Ovary (tissue), 9 donors: Measurements from ENCODE around the gene NR3C2. TPM values are rescaled to one million over a fixed set of nuclear protein-coding genes. Genes with fewer than 3 reads are reported as not detected.

Source experiments
- DNase-seq, 5 donors: peaks; one replicate each; pipeline ENCODE4 v3.0.0-alpha.2; 2019 to 2020
- H3K27ac ChIP-seq, 2 donors: fragments of 200-600 bp; one replicate each; pipeline versions ENCODE4 v1.5.1 to v1.8.0; 2019 to 2022
- H3K27me3 ChIP-seq: fragments of 200-600 bp; one replicate; pipeline ENCODE4 v1.8.0; 2022
- H3K36me3 ChIP-seq: fragments of 200-600 bp; sonication (generic); one replicate; pipeline ENCODE4 v1.5.1; 2019
- H3K4me1 ChIP-seq: one replicate; pipeline ENCODE4 v1.8.1; 2013; ENCODE audit warnings: mild to moderate bottlenecking, moderate library complexity; ENCODE audit not compliant: insufficient read depth
- H3K4me3 ChIP-seq: fragments of 200-600 bp; sonication (generic); one replicate; pipeline ENCODE4 v1.5.1; 2017
- H3K9me3 ChIP-seq, 2 donors: fragments of 200-600 bp in 1 of 2; sonication (generic) in 1 of 2; one replicate each; pipeline versions ENCODE4 v1.5.1 to v1.8.1; 2013 to 2019; ENCODE audit warnings: mild to moderate bottlenecking in 1 of 2, moderate library complexity in 1 of 2
- EP300 ChIP-seq: sonication (generic); formaldehyde crosslinking; IDR thresholded peaks from one replicate; pipeline ENCODE4 v1.6.1; 2017; ENCODE audit warnings: antibody characterized with exemption
- POLR2A ChIP-seq: fragments of 450-650 bp; IDR thresholded peaks from one replicate; pipeline ENCODE4 v1.6.1; 2017; ENCODE audit warnings: antibody characterized with exemption, mild to moderate bottlenecking, moderate library complexity
- WGBS, 3 donors: extraction: QIAGEN DNeasy Blood & Tissue Kit in 1 of 3; methylation state at CpG; one replicate each; pipeline versions ENCODE4 v1.1.5 to v1.1.7; 2013 to 2017; 5-methylcytosine and 5-hydroxymethylcytosine counted together
- intact Hi-C, 4 donors: fragments of 100-400 bp; cut with DNase I; formaldehyde crosslinking; loops; one replicate each; pipeline versions ENCODE4 v1.11.0 to v1.15.1; 2022 to 2023
- polyA plus RNA-seq, 2 donors: library from polyadenylated mRNA; stranded (reverse); fragments of 200-250 nt in 1 of 2; fragments of 350-450 nt in 1 of 2; fragmentation: Illumina TruSeq in 1 of 2; extraction: RNeasy Lipid Tissue Mini Kit (QIAGEN cat#74804) in 1 of 2; gene quantifications; one replicate each; pipeline ENCODE4 v1.2.3, GENCODE V29; 2013 to 2014
- total RNA-seq, 7 donors: library from RNA; depleted of rRNA in 2 of 7; stranded (reverse); fragments of >200 nt in 2 of 7; fragmentation: NEBNext Ultra II Directional in 3 of 7; extraction: Animal tissue kit (Norgen Biotek cat#: 25700) in 3 of 7; gene quantifications; one replicate each; pipeline versions ENCODE4 v1.1.0 to v1.2.4, GENCODE V29; 2016 to 2023
- TF ChIP-seq, protein P1 (sequence below), 3 donors: fragments of 450-650 bp in 2 of 3; fragments of 200-600 bp in 1 of 3; IDR thresholded peaks; one replicate each; pipeline versions ENCODE4 v1.5.1 to v1.8.0; 2016 to 2022; ENCODE audit warnings: antibody characterized with exemption in 3 of 3, mild to moderate bottlenecking in 1 of 3
- donor health status: DM: no; HTN: no; CAD: no; lungs with moderate emphysema.
- donor health status: DM: no; HTN: no; CAD: no.
- donor health status: Bipolar disorder and iron deficiency.
- donor health status: DM: yes; HTN: yes; CAD: no.
- donor health status: DM: no; HTN: no; CAD: no.
- donor health status: DM: yes; HTN: yes; CAD: no.

Gene NR3C2
- total and polyA plus RNA-seq, 9 donors: 6.8 to 37.5 (median 22.9) TPM

DNA sequence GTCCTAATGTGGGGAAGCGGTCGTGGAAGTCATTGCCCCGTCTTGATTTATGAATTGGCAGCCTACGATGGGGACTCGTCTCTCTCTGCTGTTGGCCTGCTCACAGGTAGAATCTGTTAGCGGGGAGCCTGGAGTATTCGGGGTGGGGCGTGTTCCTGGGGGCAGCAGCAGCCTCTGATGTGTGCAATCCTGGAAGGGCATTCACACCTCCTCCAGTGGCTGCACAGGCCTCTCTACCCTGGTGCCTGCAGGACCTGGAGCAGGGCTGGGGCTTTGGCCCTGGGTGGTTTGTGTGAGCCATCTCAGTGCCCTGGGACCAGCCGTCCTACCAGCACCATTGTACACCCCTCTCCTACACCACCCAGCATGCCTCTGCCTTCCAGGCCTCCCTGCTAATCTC, 369.4 kb downstream of the NR3C2 start:
- no peak for DNase-seq
- peaks cover 11% of the 10 kb centered on the region for H3K4me1 ChIP-seq
- H3K27me3 ChIP-seq: no peaks in the 10 kb centered on the region
- intact Hi-C loops: no loop called here
- 94 to 95% (median 94%) methylated on average over 9 of the region's 9 CpGs for whole genome bisulfite sequencing, 3 donors
- no peak overlapping the region for H3K27ac ChIP-seq
- no peaks in the 10 kb centered on the region for H3K36me3 ChIP-seq
- no peak overlapping the region for H3K4me3 ChIP-seq
- H3K9me3 ChIP-seq: no peaks in the 10 kb centered on the region
- TF ChIP-seq EP300 (no peak), POLR2A (no peak)
- TF ChIP-seq, protein P1, sequence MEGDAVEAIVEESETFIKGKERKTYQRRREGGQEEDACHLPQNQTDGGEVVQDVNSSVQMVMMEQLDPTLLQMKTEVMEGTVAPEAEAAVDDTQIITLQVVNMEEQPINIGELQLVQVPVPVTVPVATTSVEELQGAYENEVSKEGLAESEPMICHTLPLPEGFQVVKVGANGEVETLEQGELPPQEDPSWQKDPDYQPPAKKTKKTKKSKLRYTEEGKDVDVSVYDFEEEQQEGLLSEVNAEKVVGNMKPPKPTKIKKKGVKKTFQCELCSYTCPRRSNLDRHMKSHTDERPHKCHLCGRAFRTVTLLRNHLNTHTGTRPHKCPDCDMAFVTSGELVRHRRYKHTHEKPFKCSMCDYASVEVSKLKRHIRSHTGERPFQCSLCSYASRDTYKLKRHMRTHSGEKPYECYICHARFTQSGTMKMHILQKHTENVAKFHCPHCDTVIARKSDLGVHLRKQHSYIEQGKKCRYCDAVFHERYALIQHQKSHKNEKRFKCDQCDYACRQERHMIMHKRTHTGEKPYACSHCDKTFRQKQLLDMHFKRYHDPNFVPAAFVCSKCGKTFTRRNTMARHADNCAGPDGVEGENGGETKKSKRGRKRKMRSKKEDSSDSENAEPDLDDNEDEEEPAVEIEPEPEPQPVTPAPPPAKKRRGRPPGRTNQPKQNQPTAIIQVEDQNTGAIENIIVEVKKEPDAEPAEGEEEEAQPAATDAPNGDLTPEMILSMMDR (IDR thresholded peaks at IDR 0.05): no peak

DNA sequence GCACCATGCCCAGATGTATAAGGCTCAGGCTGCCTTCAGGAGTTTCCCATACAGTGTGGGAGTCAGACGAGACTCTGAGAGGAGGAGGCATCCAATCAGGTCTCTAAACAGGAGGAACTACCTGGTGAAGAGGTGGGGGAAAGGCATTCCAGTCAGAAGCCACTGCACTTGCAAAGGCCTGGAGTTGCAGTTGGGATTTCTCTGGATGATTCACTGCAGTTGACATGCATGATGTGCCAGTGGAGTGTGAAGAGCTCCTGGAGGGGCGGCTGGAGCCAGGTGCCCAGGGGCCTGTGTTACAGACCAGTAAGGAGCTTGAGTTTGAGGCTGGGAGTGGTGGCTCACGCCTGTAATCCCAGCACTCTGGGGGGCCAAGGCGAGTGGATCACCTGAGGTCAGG, 371.2 kb downstream of the NR3C2 start:
- DNase-seq: no peak
- Histone ChIP-seq H3K4me3 (no peak overlapping the region), H3K36me3 (no peaks in the 10 kb centered on the region), H3K27me3 (no peaks in the 10 kb centered on the region), H3K9me3 (no peaks in the 10 kb centered on the region), H3K27ac (no peak overlapping the region), H3K4me1 (peaks cover 21% of the 10 kb centered on the region)
- TF ChIP-seq EP300 (no peak), POLR2A (no peak)
- TF ChIP-seq, protein P1 (IDR thresholded peaks at IDR 0.05): no peak
- intact Hi-C loops: no loop called here
- WGBS, 3 donors: 91 to 95% (median 93%) methylated on average over 4 of the region's 4 CpGs

DNA sequence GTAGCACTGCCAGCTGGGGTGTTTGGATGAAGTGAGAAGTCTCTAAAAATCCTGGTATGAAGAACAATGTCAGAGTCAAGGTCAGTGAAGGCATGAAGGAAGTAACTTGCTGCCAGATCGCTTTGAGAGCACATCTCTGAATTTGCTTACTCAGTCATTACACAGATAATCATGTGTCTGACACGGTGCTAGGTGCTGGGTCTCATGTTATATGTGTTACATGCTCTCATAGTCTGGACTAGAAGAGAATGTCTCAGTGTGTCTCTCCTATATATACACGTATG, 372.4 kb downstream of the NR3C2 start:
- DNase-seq: peak in 1 of 5 donors; percentile 14
- no peaks in the 10 kb centered on the region for H3K36me3 ChIP-seq

DNA sequence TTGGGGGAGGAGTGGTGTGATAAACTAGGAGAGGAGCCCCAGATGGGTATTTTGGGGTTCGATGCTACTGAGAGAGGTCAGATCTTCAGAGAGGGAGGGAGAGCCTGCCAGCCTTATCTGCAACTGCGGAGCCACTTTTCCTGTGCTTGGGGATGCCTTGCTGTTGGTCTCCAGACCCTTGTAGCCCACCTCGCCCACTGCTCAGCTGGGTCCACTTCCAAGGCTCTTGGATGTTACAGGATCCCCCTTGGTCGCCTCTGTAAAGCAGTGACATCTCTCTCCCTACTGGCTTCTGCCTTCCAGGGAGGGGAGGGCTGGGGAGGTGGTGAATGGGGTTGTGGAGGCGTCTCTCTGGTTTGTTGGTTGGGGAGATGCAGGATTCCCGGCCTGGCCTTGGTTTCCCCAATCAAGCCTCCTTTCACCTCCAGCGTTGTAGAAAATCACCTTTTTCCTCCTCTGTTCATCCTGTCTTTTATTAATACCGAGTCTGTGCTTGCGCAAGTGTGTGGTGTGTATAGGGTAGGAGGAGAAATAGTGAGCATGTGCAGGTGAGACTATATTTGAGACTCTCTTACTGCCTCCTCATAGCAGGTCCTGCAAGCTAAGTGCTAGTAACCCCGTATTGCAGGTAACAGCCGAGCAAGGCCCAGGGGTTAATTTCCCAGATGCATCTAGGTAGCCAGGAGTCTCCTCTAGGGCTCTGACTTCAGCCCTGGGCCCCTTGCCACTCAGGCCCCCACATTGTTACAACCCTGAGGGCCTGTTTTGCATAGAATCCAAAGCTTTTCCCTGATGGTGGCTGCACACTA, 372.9 kb downstream of the NR3C2 start:
- intact Hi-C loops: no loop called here
- H3K9me3 ChIP-seq: no peaks in the 10 kb centered on the region
- no peaks in the 10 kb centered on the region for H3K36me3 ChIP-seq
- H3K27me3 ChIP-seq: no peaks in the 10 kb centered on the region
- DNase-seq: no peak
- WGBS, 3 donors: 77 to 79% (median 78%) methylated on average over 11 of the region's 11 CpGs
- H3K4me3 ChIP-seq: no peak overlapping the region
- peak overlapping the region in 1 of 2 donors; percentile 8 for H3K27ac ChIP-seq
- TF ChIP-seq, protein P1 (IDR thresholded peaks at IDR 0.05): no peak
- TF ChIP-seq POLR2A (no peak), EP300 (no peak)
- peaks cover 23% of the 10 kb centered on the region for H3K4me1 ChIP-seq

More for the DNA sequence above, 372.4 kb downstream of the NR3C2 start:
- Histone ChIP-seq H3K4me3 (no peak overlapping the region), H3K4me1 (peaks cover 23% of the 10 kb centered on the region), H3K9me3 (no peaks in the 10 kb centered on the region), H3K27ac (no peak overlapping the region), H3K27me3 (no peaks in the 10 kb centered on the region)
- WGBS, 3 donors: 4 to 20% (median 12%) methylated on average over 3 of the region's 3 CpGs
- intact Hi-C loops: no loop called here
- no peak for TF ChIP-seq EP300
- no peak for TF ChIP-seq POLR2A
- TF ChIP-seq, protein P1 (IDR thresholded peaks at IDR 0.05): no peak
